H1 (cell line): ENCODE results near the gene BUD13. TPM values are rescaled to one million over a fixed set of nuclear protein-coding genes. Genes with fewer than 3 reads are reported as not detected.

Source experiments
- CTCF ChIA-PET: fragments of 300-600 bp; sonication (Branson Sonifier 250); formaldehyde crosslinking; loops from one replicate; lab custom pipeline; 2021; ENCODE audit not compliant: partially characterized antibody; lab: Charles Lee
- POLR2A ChIA-PET: fragments of 300-600 bp; sonication (Branson Sonifier 250); formaldehyde crosslinking; loops from one replicate; lab custom pipeline; 2021; ENCODE audit warnings: inconsistent platforms; ENCODE audit not compliant: partially characterized antibody; lab: Charles Lee
- DNase-seq, 2 experiments: peaks; one replicate each; pipeline versions ENCODE4 v3.0.0 to v3.0.0-alpha.2; 2010 to 2022; ENCODE audit warnings: low spot score in 2 of 2, low read depth in 1 of 2, mixed read lengths in 1 of 2
- FAIRE-seq: peaks from 2 replicates; lab custom pipeline; 2011; peaks lifted over from hg19 to GRCh38; lab: Jason Lieb, UNC
- H2AFZ ChIP-seq: 2 replicates; pipeline ENCODE4 v1.8.1; 2012; ENCODE audit warnings: low read length, inconsistent platforms
- H2AK5ac ChIP-seq: 2 replicates; pipeline ENCODE4 v1.6.1; 2013; ENCODE audit warnings: low read depth, low read length
- H2BK120ac ChIP-seq: replicated peaks from 2 replicates; pipeline ENCODE3; 2013; ENCODE audit warnings: low read depth, low read length, inconsistent platforms
- H2BK12ac ChIP-seq: 2 replicates; pipeline ENCODE4 v1.6.1; 2013; ENCODE audit warnings: low read depth, low read length
- H2BK15ac ChIP-seq: 2 replicates; pipeline ENCODE4 v1.6.1; 2013; ENCODE audit warnings: low read length
- H2BK20ac ChIP-seq: 2 replicates; pipeline ENCODE4 v1.6.1; 2013; ENCODE audit warnings: low read length
- H2BK5ac ChIP-seq: 2 replicates; pipeline ENCODE4 v1.6.1; 2013; ENCODE audit warnings: low read depth, low read length
- H3K14ac ChIP-seq: 2 replicates; pipeline ENCODE4 v1.6.1; 2013; ENCODE audit warnings: inconsistent platforms; ENCODE audit not compliant: insufficient read length
- H3K18ac ChIP-seq: 2 replicates; pipeline ENCODE4 v1.6.1; 2013; ENCODE audit warnings: low read length; ENCODE audit errors: extremely low read depth
- H3K23ac ChIP-seq: 2 replicates; pipeline ENCODE4 v1.6.1; 2013; ENCODE audit warnings: inconsistent platforms; ENCODE audit not compliant: insufficient read length
- H3K23me2 ChIP-seq: 2 replicates; pipeline ENCODE4 v1.6.1; 2013; ENCODE audit warnings: low read depth, low read length
- H3K27ac ChIP-seq: 2 replicates; pipeline ENCODE4 v1.6.1; 2011; ENCODE audit warnings: low read depth, low read length, inconsistent platforms
- H3K27me3 ChIP-seq, 4 experiments: replicated peaks in 1 of 4; 1 replicate in 1 of 4; 2 replicates in 3 of 4; pipeline versions ENCODE4 v1.6.1 to v1.8.1; 2011 to 2013; ENCODE audit warnings: low read length in 3 of 4, mild to moderate bottlenecking in 3 of 4, inconsistent platforms in 2 of 4, mixed read lengths in 2 of 4, moderate library complexity in 1 of 4; ENCODE audit not compliant: control insufficient read depth in 3 of 4, insufficient read depth in 3 of 4; ENCODE audit errors: extremely low read depth in 1 of 4
- H3K36me3 ChIP-seq, 4 experiments: 2 replicates each; pipeline versions ENCODE4 v1.6.1 to v1.8.1; 2011 to 2013; ENCODE audit warnings: mild to moderate bottlenecking in 4 of 4, low read length in 3 of 4, moderate library complexity in 2 of 4, control low read depth in 1 of 4, inconsistent platforms in 1 of 4; ENCODE audit not compliant: insufficient read depth in 4 of 4, control insufficient read depth in 2 of 4
- H3K4ac ChIP-seq: replicated peaks from 2 replicates; pipeline ENCODE3; 2013; ENCODE audit warnings: low read length, low read depth, mixed read lengths, inconsistent platforms; ENCODE audit not compliant: insufficient read length
- H3K4me1 ChIP-seq, 4 experiments: replicated peaks in 1 of 4; 1 replicate in 1 of 4; 2 replicates in 3 of 4; pipeline versions ENCODE4 v1.6.1 to v1.8.1; 2011 to 2013; ENCODE audit warnings: low read length in 3 of 4, inconsistent platforms in 2 of 4, mixed read lengths in 1 of 4; ENCODE audit not compliant: insufficient read depth in 4 of 4, control insufficient read depth in 3 of 4
- H3K4me2 ChIP-seq, 2 experiments: 2 replicates each; pipeline versions ENCODE4 v1.6.1 to v1.8.1; 2011 to 2013; ENCODE audit warnings: low read depth in 2 of 2, low read length in 2 of 2, control low read depth in 1 of 2, inconsistent platforms in 1 of 2, mild to moderate bottlenecking in 1 of 2; ENCODE audit not compliant: insufficient read depth in 1 of 2
- H3K4me3 ChIP-seq, 4 experiments: fragments of 200-600, 300-600 bp in 1 of 4; sonication (generic), shearing (Covaris generic), sonication (Bioruptor Twin) in 1 of 4; 2 replicates each; pipeline versions ENCODE4 v1.5.1 to v1.8.1; 2011 to 2016; ENCODE audit warnings: low read length in 4 of 4, low read depth in 3 of 4, control low read depth in 2 of 4, inconsistent platforms in 2 of 4, mild to moderate bottlenecking in 2 of 4, mixed read lengths in 1 of 4, moderate library complexity in 1 of 4; ENCODE audit not compliant: insufficient read depth in 2 of 4; ENCODE audit errors: extremely low read depth in 1 of 4
- H3K56ac ChIP-seq: replicated peaks from 2 replicates; pipeline ENCODE3; 2013; ENCODE audit warnings: low read depth, mild to moderate bottlenecking, mixed read lengths, low read length, inconsistent platforms; ENCODE audit not compliant: insufficient read length
- H3K79me1 ChIP-seq: 2 replicates; pipeline ENCODE4 v1.6.1; 2013; ENCODE audit warnings: low read depth, low read length, control low read depth
- H3K79me2 ChIP-seq, 2 experiments: 2 replicates each; pipeline versions ENCODE4 v1.6.1 to v1.8.1; 2012 to 2013; ENCODE audit warnings: low read length in 2 of 2, mild to moderate bottlenecking in 2 of 2, inconsistent platforms in 1 of 2; ENCODE audit not compliant: insufficient read depth in 2 of 2, control insufficient read depth in 1 of 2
- H3K9ac ChIP-seq, 4 experiments: replicated peaks in 1 of 4; 1 replicate in 1 of 4; 2 replicates in 3 of 4; pipeline versions ENCODE4 v1.6.1 to v1.8.1; 2011 to 2013; ENCODE audit warnings: low read depth in 3 of 4, low read length in 3 of 4, control low read depth in 2 of 4, mild to moderate bottlenecking in 2 of 4, moderate library complexity in 2 of 4, inconsistent platforms in 1 of 4; ENCODE audit errors: extremely low read depth in 1 of 4
- H3K9me3 ChIP-seq, 2 experiments: 2 replicates each; pipeline versions ENCODE4 v1.6.1 to v1.8.1; 2012 to 2013; ENCODE audit warnings: mild to moderate bottlenecking in 2 of 2, moderate library complexity in 2 of 2, control low read depth in 1 of 2, inconsistent platforms in 1 of 2, low read depth in 1 of 2, low read length in 1 of 2, mixed read lengths in 1 of 2; ENCODE audit not compliant: insufficient read depth in 2 of 2
- H4K20me1 ChIP-seq, 2 experiments: replicated peaks in 1 of 2; 2 replicates each; pipeline versions ENCODE3 to v1.8.1; 2011 to 2013; ENCODE audit warnings: inconsistent platforms in 2 of 2, low read length in 2 of 2, mild to moderate bottlenecking in 1 of 2; ENCODE audit not compliant: insufficient read depth in 2 of 2, control insufficient read depth in 1 of 2
- H4K5ac ChIP-seq: 2 replicates; pipeline ENCODE4 v1.6.1; 2013; ENCODE audit warnings: low read length, low read depth, mixed read lengths, inconsistent platforms; ENCODE audit not compliant: insufficient read length
- H4K8ac ChIP-seq: 2 replicates; pipeline ENCODE4 v1.8.0; 2013; ENCODE audit warnings: mild to moderate bottlenecking, moderate library complexity, low read length, inconsistent platforms; ENCODE audit not compliant: insufficient read depth; ENCODE audit errors: extremely low read depth
- H4K91ac ChIP-seq: replicated peaks from 2 replicates; pipeline ENCODE3; 2013; ENCODE audit warnings: low read length, mixed read lengths, inconsistent platforms; ENCODE audit not compliant: insufficient read length
- KDM4A ChIP-seq: IDR thresholded peaks from one replicate; pipeline ENCODE4 v1.7.1; 2012; ENCODE audit warnings: low read depth, mild to moderate bottlenecking, moderate library complexity, low read length, inconsistent platforms; ENCODE audit not compliant: severe bottlenecking
- MAFK ChIP-seq: IDR thresholded peaks from 2 replicates; pipeline ENCODE4 v1.6.1; 2012; ENCODE audit warnings: low read depth, mild to moderate bottlenecking, improper control_type of control experiment, low read length
- SRF ChIP-seq: IDR thresholded peaks from 2 replicates; pipeline ENCODE4 v1.6.1; 2011; ENCODE audit warnings: mild to moderate bottlenecking, low read depth, low read length, moderate library complexity
- TBP ChIP-seq: IDR thresholded peaks from 2 replicates; pipeline ENCODE4 v1.6.1; 2011; ENCODE audit warnings: low read depth, low read length, improper control_type of control experiment
- WGBS, 2 experiments: shearing (Covaris generic) in 1 of 2; methylation state at CpG; one replicate each; pipeline versions ENCODE4 v1.1.6 to v1.1.7; 2013 to 2015; ENCODE audit warnings: low lambda C conversion rate in 2 of 2, mixed read lengths in 2 of 2, inconsistent platforms in 1 of 2, low coverage in 1 of 2, missing lambda C conversion rate in 1 of 2; ENCODE audit not compliant: insufficient replicate concordance in 2 of 2, insufficient coverage in 1 of 2, insufficient read length in 1 of 2; ENCODE audit errors: extremely low coverage in 1 of 2, missing lambda C conversion rate in 1 of 2; 5-methylcytosine and 5-hydroxymethylcytosine counted together
- polyA plus RNA-seq, 7 experiments: library from polyadenylated mRNA; depleted of rRNA in 3 of 7; stranded (reverse) in 5 of 7; unstranded in 2 of 7; fragments of >200 nt in 5 of 7; fragments of 200-250 nt in 2 of 7; gene quantifications; 1 replicate in 5 of 7; 2 replicates in 1 of 7; 4 replicates in 1 of 7; pipeline versions ENCODE4 v1.2.1 to v1.2.3, GENCODE V29; 2011 to 2013; ENCODE audit warnings: missing spikeins in 2 of 7, mixed read lengths in 2 of 7
- total RNA-seq: library from RNA; stranded (reverse); fragmentation: NEBNext Ultra II Directional; extraction: Animal tissue kit (Norgen Biotek cat#: 25700); gene quantifications from 2 replicates; pipeline ENCODE4 v1.2.1, GENCODE V29; 2021

The BUD13 gene
- total and polyA plus RNA-seq, 2 of the 8 experiments (the other 6 are each of a cell fraction or from before 2014, with no cell fraction given), result 24.8 to 27.2 TPM

GRCh38 chr11:116814502-116814901 is 41.7 kb upstream of the BUD13 start:
- Histone ChIP-seq H3K79me2 (no peaks in the 10 kb centered on the region), H3K23ac (no peak overlapping the region), H2BK5ac (no peak overlapping the region), H3K4me1 (no peaks in the 10 kb centered on the region), H3K9me3 (no peaks in the 10 kb centered on the region), H3K27me3 (no peaks in the 10 kb centered on the region), H4K8ac (no peak overlapping the region; the same call in 1 of the 2 replicates), H2BK120ac (no peak overlapping the region), H3K4me3 (no peak overlapping the region), H3K14ac (no peak overlapping the region), H3K27ac (no peak overlapping the region), H2AK5ac (no peak overlapping the region), H3K79me1 (no peaks in the 10 kb centered on the region), H2BK15ac (no peak overlapping the region), H3K4ac (no peak overlapping the region), H3K18ac (no peak overlapping the region), H4K20me1 (no peaks in the 10 kb centered on the region), H3K4me2 (no peak overlapping the region), H2BK12ac (no peak overlapping the region)
- WGBS, 2 experiments, result 93% methylated on average over 6 of the region's 6 CpGs; no CpG with 5 or more reads in 1 of the 2 experiments
- CTCF ChIA-PET, result interaction anchor here (2.0 kb wide), 1 partner anchor 24 kb away, joined by 11 read pairs; the partner anchor contains the start of gene APOA5
- TF ChIP-seq KDM4A (no peak), MAFK (no peak), SRF (no peak), TBP (no peak)
- TF ChIP-seq, all 59 proteins: peak for 0
- no peak overlapping the region for H2BK20ac ChIP-seq
- no peak overlapping the region for H3K9ac ChIP-seq
- no peaks in the 10 kb centered on the region for H3K36me3 ChIP-seq
- H4K5ac ChIP-seq, result no peak overlapping the region
- no peaks in the 10 kb centered on the region; the same call in 1 of the 2 replicates for H3K23me2 ChIP-seq
- H3K56ac ChIP-seq, result no peak overlapping the region
- DNase-seq (no peak), FAIRE-seq (no peak)
- H4K91ac ChIP-seq, result no peak overlapping the region
- POLR2A ChIA-PET, result interaction anchor here (1.4 kb wide), 1 partner anchor 21 kb away, joined by 3 read pairs; no protein-coding TSS in a partner anchor
- H2AFZ ChIP-seq, result no peak overlapping the region
